Neutrophil (primary cell): ENCODE data around the gene NSG1.

Source experiments
- H3K27ac ChIP-seq: fragments of 200-600 bp; sonication (generic); 2 replicates; pipeline ENCODE4 v1.5.1; 2016; ENCODE audit warnings: mild to moderate bottlenecking, moderate library complexity
- H3K27me3 ChIP-seq: fragments of 200-600 bp; sonication (generic); 2 replicates; pipeline ENCODE4 v1.6.0; 2016; ENCODE audit warnings: mild to moderate bottlenecking
- H3K36me3 ChIP-seq: fragments of 200-600 bp; sonication (generic); 2 replicates; pipeline ENCODE4 v1.5.1; 2017
- H3K4me1 ChIP-seq, 2 experiments: fragments of 200-600 bp in 1 of 2; sonication (generic) in 1 of 2; 1 replicate in 1 of 2; 2 replicates in 1 of 2; pipeline versions ENCODE4 v1.5.1 to v1.6.1; 2013 to 2016; ENCODE audit warnings: low read depth in 1 of 2, low read length in 1 of 2, mild to moderate bottlenecking in 1 of 2, moderate library complexity in 1 of 2; ENCODE audit not compliant: control insufficient read depth in 1 of 2, insufficient read depth in 1 of 2
- H3K4me3 ChIP-seq, 2 experiments: fragments of 200-600 bp in 1 of 2; sonication (generic) in 1 of 2; 1 replicate in 1 of 2; 2 replicates in 1 of 2; pipeline ENCODE4 v1.5.1; 2013 to 2016; ENCODE audit warnings: low read depth in 1 of 2, low read length in 1 of 2, mild to moderate bottlenecking in 1 of 2, moderate library complexity in 1 of 2
- H3K9me3 ChIP-seq: fragments of 200-600 bp; sonication (generic); 2 replicates; pipeline ENCODE4 v1.5.1; 2016
- CTCF ChIP-seq: fragments of 200-600 bp; sonication (generic); IDR thresholded peaks from 2 replicates; pipeline ENCODE4 v1.5.1; 2016; ENCODE audit warnings: antibody characterized with exemption

Gene NSG1

GRCh38 chr4:4422856-4423499, 36.1 kb downstream of the NSG1 start:
- Histone ChIP-seq H3K4me1 (no peaks in the 10 kb centered on the region), H3K27ac (no peak overlapping the region), H3K4me3 (no peak overlapping the region), H3K36me3 (peaks cover 78% of the 10 kb centered on the region), H3K27me3 (no peaks in the 10 kb centered on the region), H3K9me3 (no peaks in the 10 kb centered on the region)
- TF ChIP-seq CTCF, result no peak

- Histone ChIP-seq H3K27ac (no peak overlapping the region), H3K36me3 (peaks cover 78% of the 10 kb centered on the region), H3K9me3 (no peaks in the 10 kb centered on the region), H3K4me3 (no peak overlapping the region), H3K27me3 (no peaks in the 10 kb centered on the region), H3K4me1 (no peaks in the 10 kb centered on the region)
- TF ChIP-seq CTCF, result no peak
Observed at GRCh38 chr4:4423706-4424498, 37.0 kb downstream of the NSG1 start.

- no peak overlapping the region for H3K27ac ChIP-seq
- H3K4me3 ChIP-seq, result no peak overlapping the region
- H3K27me3 ChIP-seq, result no peaks in the 10 kb centered on the region
- peaks cover 74% of the 10 kb centered on the region for H3K36me3 ChIP-seq
- H3K9me3 ChIP-seq, result no peaks in the 10 kb centered on the region
- H3K4me1 ChIP-seq, result no peaks in the 10 kb centered on the region
- no peak for TF ChIP-seq CTCF
Observed at GRCh38 chr4:4424499-4425115, 37.7 kb downstream of the NSG1 start.

GRCh38 chr4:4425119-4425690, 38.3 kb downstream of the NSG1 start:
- H3K27me3 ChIP-seq, result no peaks in the 10 kb centered on the region
- peaks cover 68% of the 10 kb centered on the region for H3K36me3 ChIP-seq
- no peaks in the 10 kb centered on the region for H3K4me1 ChIP-seq
- no peak overlapping the region for H3K4me3 ChIP-seq
- H3K27ac ChIP-seq, result no peak overlapping the region
- no peaks in the 10 kb centered on the region for H3K9me3 ChIP-seq
- no peak for TF ChIP-seq CTCF

GRCh38 chr4:4425696-4426095, 38.8 kb downstream of the NSG1 start:
- Histone ChIP-seq H3K36me3 (peaks cover 63% of the 10 kb centered on the region), H3K9me3 (no peaks in the 10 kb centered on the region), H3K27ac (no peak overlapping the region), H3K4me1 (no peaks in the 10 kb centered on the region), H3K4me3 (no peak overlapping the region), H3K27me3 (no peaks in the 10 kb centered on the region)
- TF ChIP-seq CTCF, result no peak
